ENCODE data around the gene ARMC9.

Gene ARMC9

GRCh38 chr2:231411831-231412617 is 213.6 kb downstream of the ARMC9 start (continued):
- TF ChIP-seq, protein P1, sequence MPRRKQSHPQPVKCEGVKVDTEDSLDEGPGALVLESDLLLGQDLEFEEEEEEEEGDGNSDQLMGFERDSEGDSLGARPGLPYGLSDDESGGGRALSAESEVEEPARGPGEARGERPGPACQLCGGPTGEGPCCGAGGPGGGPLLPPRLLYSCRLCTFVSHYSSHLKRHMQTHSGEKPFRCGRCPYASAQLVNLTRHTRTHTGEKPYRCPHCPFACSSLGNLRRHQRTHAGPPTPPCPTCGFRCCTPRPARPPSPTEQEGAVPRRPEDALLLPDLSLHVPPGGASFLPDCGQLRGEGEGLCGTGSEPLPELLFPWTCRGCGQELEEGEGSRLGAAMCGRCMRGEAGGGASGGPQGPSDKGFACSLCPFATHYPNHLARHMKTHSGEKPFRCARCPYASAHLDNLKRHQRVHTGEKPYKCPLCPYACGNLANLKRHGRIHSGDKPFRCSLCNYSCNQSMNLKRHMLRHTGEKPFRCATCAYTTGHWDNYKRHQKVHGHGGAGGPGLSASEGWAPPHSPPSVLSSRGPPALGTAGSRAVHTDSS (tag by site-specific recombination; IDR thresholded peaks at IDR 0.05), result no peak
- TF ChIP-seq ZNF274 (IDR thresholded peaks at IDR 0.05; ENCODE audit: low read length) (no peak), ZNF274 (tag by site-specific recombination; IDR thresholded peaks at IDR 0.05; ENCODE audit: borderline replicate concordance) (no peak), HIC1 (tag by site-specific recombination; IDR thresholded peaks at IDR 0.05) (peak; percentile 65; the same call in 1 of the 2 replicates), ZNF555 (tag by site-specific recombination; conservative IDR thresholded peaks at IDR 0.05) (no peak), ZNF660 (tag by site-specific recombination; IDR thresholded peaks at IDR 0.05) (0 out of 2 replicates have a peak, but pooled peaks have one; percentile 19), PRDM4 (tag by site-specific recombination; IDR thresholded peaks at IDR 0.05) (no peak), ZBTB17 (tag by site-specific recombination; IDR thresholded peaks at IDR 0.05) (peak; percentile 37; the same call in 1 of the 2 replicates), ZNF621 (tag by site-specific recombination; IDR thresholded peaks at IDR 0.05) (no peak), ZXDB (tag by site-specific recombination; IDR thresholded peaks at IDR 0.05) (peak; percentile 28; the same call in 1 of the 2 replicates), ZNF202 (tag by site-specific recombination; IDR thresholded peaks at IDR 0.05; ENCODE audit: borderline replicate concordance) (no peak), ZNF658 (tag by site-specific recombination; IDR thresholded peaks at IDR 0.05) (no peak), ZNF670 (tag by site-specific recombination; IDR thresholded peaks at IDR 0.05; ENCODE audit: low read depth) (no peak), ZSCAN30 (tag by site-specific recombination; IDR thresholded peaks at IDR 0.05) (peak; percentile 27; the same call in 1 of the 2 replicates), ZSCAN23 (tag by site-specific recombination; IDR thresholded peaks at IDR 0.05) (no peak), GLIS1 (tag by site-specific recombination; IDR thresholded peaks at IDR 0.05) (peak; percentile 97), ZBTB8A (tag by site-specific recombination; IDR thresholded peaks at IDR 0.05) (peak; percentile 61), ZNF133 (tag by site-specific recombination; IDR thresholded peaks at IDR 0.05) (no peak), ZNF654 (tag by site-specific recombination; IDR thresholded peaks at IDR 0.05; ENCODE audit: low read depth) (peak; percentile 94), RBAK (tag by site-specific recombination; IDR thresholded peaks at IDR 0.05) (no peak), ZFP3 (tag by site-specific recombination; IDR thresholded peaks at IDR 0.05; ENCODE audit: low read depth) (no peak), KLF8 (tag by site-specific recombination; IDR thresholded peaks at IDR 0.05) (peak; percentile 53; the same call in 1 of the 2 replicates), ZFHX2 (tag by site-specific recombination; conservative IDR thresholded peaks at IDR 0.05) (0 out of 2 replicates have a peak, but pooled peaks have one; percentile 41), ZNF169 (tag by site-specific recombination; IDR thresholded peaks at IDR 0.05) (no peak), ZNF24 (tag by site-specific recombination; IDR thresholded peaks at IDR 0.05) (no peak), PBX3 (CRISPR knock-in tag; IDR thresholded peaks at IDR 0.05) (peak; percentile 74; the same call in 1 of the 2 replicates), ZIC2 (tag by site-specific recombination; IDR thresholded peaks at IDR 0.05) (peak; percentile 64; the same call in 1 of the 2 replicates), SCRT2 (tag by site-specific recombination; IDR thresholded peaks at IDR 0.05) (no peak), ZNF837 (tag by site-specific recombination; IDR thresholded peaks at IDR 0.05) (no peak)
- TF ChIP-seq, protein P2, sequence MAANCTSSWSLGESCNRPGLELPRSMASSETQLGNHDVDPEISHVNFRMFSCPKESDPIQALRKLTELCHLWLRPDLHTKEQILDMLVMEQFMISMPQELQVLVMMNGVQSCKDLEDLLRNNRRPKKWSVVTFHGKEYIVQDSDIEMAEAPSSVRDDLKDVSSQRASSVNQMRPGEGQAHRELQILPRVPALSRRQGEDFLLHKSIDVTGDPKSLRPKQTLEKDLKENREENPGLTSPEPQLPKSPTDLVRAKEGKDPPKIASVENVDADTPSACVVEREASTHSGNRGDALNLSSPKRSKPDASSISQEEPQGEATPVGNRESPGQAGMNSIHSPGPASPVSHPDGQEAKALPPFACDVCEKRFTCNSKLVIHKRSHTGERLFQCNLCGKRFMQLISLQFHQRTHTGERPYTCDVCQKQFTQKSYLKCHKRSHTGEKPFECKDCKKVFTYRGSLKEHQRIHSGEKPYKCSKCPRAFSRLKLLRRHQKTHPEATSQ (tag by site-specific recombination; IDR thresholded peaks at IDR 0.05), result 0 out of 2 replicates have a peak, but pooled peaks have one; percentile 27
- TF ChIP-seq, protein P3, sequence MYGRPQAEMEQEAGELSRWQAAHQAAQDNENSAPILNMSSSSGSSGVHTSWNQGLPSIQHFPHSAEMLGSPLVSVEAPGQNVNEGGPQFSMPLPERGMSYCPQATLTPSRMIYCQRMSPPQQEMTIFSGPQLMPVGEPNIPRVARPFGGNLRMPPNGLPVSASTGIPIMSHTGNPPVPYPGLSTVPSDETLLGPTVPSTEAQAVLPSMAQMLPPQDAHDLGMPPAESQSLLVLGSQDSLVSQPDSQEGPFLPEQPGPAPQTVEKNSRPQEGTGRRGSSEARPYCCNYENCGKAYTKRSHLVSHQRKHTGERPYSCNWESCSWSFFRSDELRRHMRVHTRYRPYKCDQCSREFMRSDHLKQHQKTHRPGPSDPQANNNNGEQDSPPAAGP (tag by site-specific recombination; IDR thresholded peaks at IDR 0.05), result 0 out of 2 replicates have a peak, but pooled peaks have one; percentile 34
